DMS114 treated with DMSO at 0.1 percent for 48 hours (cell line): ENCODE data around the gene REV3L.
A peak's percentile ranks its signal among the peaks of the same experiment; 100 is the strongest.
"Not testable (repeated sequence)": the region's sequence is repeated elsewhere in the genome, so short reads cannot be mapped to it uniquely, and the experiment has no call there.

Experiments used
- DNase-seq: peaks from one replicate; lab custom pipeline; 2025; ENCODE audit not compliant: unreplicated experiment; lab: John Stamatoyannopoulos, UW

REV3L gene, protein sequence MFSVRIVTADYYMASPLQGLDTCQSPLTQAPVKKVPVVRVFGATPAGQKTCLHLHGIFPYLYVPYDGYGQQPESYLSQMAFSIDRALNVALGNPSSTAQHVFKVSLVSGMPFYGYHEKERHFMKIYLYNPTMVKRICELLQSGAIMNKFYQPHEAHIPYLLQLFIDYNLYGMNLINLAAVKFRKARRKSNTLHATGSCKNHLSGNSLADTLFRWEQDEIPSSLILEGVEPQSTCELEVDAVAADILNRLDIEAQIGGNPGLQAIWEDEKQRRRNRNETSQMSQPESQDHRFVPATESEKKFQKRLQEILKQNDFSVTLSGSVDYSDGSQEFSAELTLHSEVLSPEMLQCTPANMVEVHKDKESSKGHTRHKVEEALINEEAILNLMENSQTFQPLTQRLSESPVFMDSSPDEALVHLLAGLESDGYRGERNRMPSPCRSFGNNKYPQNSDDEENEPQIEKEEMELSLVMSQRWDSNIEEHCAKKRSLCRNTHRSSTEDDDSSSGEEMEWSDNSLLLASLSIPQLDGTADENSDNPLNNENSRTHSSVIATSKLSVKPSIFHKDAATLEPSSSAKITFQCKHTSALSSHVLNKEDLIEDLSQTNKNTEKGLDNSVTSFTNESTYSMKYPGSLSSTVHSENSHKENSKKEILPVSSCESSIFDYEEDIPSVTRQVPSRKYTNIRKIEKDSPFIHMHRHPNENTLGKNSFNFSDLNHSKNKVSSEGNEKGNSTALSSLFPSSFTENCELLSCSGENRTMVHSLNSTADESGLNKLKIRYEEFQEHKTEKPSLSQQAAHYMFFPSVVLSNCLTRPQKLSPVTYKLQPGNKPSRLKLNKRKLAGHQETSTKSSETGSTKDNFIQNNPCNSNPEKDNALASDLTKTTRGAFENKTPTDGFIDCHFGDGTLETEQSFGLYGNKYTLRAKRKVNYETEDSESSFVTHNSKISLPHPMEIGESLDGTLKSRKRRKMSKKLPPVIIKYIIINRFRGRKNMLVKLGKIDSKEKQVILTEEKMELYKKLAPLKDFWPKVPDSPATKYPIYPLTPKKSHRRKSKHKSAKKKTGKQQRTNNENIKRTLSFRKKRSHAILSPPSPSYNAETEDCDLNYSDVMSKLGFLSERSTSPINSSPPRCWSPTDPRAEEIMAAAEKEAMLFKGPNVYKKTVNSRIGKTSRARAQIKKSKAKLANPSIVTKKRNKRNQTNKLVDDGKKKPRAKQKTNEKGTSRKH (N-terminal part only)

DNA sequence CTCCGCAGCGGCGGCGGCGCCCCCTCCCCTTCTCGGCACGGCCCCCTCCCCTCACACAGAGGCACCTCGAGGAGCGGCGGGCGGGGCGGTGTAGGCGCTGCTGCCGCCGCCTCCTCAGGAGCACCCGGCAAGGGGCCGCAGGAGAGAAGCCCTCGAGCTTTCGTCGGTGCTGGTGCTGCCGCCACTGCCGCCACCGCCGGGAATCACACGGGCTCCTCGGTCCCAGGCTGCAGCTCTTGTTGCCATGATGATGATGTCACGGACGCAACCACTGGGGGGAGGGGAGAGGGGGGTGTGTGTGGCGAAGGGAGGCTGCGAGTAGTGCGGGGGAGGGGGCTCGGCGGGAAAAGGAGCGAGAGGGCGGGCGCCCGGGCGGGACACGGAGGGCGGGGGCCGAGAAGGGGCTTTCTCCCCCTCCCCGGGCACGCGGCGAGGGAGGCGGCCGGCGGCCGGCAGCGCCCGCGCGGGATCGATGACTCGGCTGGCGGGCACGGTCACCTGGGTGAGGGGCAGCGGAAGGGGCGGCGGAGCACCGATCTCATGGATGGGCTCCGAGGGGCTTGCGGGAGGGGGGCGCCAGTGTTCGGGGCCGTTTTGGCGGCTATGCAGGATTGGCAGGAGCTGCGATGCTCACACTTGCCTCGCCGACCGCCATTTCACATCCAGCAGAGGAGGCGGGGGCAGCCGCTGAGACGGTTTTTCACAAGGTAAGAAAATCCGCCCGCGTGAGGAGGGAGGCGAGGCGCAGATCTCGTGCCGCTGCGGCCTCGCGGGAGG, at the start of gene REV3L:
Gene REV3L (minus strand): TSS at position 260 of the 777 bp plus-strand sequence. CDS start 330 bp downstream, outside the sequence.
- DNase-seq = peak; percentile 91

DNA sequence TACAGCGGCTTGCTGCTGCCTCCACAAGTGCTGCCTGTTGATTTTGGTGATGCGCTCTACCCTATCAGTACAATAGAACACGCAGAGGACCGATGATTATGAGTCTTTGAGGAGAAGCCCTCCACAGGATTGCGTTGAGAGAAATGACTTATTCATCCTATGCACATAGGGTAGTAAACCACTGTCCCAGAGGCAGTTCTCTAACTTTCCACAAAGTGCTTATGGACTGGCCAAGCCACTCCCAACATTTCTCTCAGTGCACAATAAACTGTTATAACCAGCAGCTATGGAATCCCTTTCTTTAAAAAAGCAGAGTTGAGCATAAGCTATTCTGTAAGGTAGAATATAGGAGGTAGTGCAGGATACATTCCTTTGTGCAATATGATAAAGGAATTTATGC, 48.2 kb upstream of the REV3L start:
- no peak for DNase-seq

DNA sequence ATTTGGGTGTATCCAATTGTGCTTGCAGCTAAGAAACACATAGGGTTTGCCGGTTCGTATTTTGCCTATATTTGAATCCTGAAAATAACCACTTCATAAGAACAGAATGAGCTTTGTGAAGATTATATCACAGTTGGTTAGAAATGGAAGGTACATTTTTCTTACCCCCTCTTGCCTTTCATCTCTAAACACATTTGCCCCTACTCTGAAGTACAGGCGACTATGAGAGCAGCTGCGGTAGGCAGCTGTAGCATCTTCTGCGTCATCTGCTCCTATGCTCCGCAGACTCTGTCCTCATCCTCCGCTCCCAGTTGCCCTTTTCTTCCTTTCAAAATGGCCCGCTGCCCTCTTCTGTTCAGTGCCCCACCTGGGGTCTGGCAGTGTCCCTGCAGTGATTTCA, 47.6 kb upstream of the REV3L start:
- DNase-seq = no peak

DNA sequence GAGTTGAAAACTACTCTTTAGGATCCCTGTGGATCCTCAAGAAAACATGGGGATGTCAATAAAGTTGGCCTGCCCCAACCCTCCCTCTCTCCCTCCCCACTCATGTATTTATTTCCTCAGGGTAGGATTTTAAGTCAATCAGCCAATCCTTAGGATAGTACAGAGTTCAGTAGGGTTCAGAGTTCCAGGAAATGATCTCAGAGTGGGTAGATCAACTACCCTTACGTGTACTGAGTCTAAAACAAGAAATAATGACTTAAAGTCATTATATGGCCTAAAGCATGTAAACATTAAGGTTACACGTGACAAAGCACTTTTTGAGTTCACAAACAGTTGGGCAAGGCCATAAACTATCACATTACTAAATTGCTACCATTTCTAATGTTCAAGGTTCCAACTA, 47.2 kb upstream of the REV3L start:
- no peak for DNase-seq

GRCh38 chr6:111527367-111527766, 44.3 kb upstream of the REV3L start:
- DNase-seq = no peak

DNA sequence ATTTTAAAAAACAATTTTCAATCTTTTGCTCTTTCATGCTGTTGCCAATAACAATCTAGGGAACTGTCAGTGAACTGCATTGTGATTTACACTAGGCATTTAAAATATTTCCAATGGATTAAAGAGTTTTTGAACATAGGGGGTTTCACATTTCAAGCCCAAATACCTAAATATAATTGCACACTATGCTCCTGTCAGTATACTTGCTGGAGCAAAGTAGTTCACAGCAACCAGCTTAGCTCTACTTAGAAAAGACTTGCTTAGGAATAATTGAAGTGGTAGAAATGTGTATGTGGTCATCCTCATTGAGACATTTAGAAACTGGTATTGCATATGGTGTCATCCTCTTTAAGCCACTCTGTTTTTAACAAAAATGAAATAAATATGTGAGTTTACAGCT, 41.7 kb upstream of the REV3L start:
- no peak for DNase-seq

- no peak for DNase-seq
Observed at GRCh38 chr6:111524252-111524651, 41.2 kb upstream of the REV3L start.

DNA sequence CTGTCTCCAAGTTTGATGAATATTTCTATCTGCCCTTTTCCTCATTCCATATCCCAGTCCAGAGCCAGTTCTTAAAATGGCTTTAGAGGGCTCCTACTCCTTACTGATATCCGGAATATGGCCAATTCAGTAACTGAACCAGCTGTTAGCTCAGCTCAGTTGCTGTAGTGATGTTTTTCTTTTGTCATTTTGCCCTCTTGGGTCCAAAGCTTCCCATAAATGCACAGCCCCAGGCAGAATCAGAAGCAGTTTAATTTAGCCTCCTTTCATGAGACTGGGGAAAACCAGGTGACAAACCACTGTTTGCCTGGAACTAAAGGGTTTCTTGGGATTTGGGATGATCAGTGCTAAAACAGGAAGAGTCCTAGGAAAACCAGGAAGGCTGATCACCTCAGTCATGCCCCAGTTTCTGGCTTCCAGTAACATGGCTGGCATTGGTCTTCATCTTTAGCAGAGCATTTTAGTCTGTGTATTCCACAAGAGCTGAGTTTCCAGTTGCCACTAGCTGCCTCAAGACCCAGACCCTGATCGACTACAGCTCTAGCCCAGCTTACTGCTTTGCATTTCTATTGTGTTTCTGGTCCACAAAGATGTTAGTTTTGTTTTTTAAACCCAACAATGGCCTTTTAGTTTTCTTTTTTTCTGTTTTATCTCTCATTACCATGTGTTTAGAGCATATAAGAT, 40.6 kb upstream of the REV3L start:
- DNase-seq = no peak

DNA sequence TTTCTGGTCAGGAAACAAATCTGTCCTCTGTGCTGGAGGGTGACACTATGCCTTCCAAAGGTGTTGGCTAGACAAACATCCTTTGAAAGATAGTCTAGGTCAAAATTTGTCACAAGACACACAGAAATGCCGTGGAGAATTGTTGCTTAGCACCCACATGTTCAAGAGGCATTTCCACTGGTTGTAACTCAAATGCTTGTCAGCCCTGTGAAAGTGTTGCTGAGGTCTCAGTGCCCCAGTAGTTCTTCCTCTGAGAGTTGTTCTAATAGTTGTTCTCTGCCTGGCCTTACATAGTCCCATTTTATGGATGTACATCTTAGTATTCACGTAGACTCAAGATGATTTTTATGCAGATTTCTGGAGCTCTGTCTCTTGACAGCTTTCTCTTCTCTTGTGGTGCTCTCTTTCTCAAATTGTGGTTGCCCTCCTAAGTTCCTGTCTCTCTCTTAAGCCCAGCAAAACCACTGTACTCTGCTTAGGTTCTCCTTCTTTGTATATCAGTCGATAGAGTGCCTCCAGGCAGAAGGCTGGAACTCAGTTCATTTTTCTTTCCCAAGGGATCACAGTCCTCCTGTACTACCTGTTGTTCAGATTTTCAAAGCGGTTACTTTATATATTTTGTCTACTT, 39.5 kb upstream of the REV3L start:
- DNase-seq = no peak

GRCh38 chr6:111521497-111522270, 38.7 kb upstream of the REV3L start:
- no peak for DNase-seq

DNA sequence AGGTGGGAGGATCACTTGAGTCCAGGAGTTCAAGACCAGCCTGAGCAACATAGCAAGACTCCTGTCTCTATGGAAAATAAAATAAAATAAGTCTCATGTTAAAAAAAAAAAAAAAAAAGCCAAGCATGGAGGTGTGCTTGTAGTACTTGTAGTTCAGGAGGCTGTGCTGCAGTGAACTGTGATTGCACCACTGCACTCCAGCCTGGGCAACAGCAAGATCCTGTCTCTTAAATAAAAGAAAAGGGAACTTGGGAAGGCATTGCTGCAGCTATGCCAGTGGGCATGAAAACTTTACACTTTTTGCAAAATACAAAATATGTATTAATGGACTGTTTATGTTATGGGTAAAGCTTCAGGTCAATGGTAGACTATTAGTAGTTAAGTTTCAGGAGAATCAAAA, 37.5 kb upstream of the REV3L start:
- DNase-seq = no peak

- no peak for DNase-seq
Observed at GRCh38 chr6:111517965-111518364, 34.9 kb upstream of the REV3L start.

DNA sequence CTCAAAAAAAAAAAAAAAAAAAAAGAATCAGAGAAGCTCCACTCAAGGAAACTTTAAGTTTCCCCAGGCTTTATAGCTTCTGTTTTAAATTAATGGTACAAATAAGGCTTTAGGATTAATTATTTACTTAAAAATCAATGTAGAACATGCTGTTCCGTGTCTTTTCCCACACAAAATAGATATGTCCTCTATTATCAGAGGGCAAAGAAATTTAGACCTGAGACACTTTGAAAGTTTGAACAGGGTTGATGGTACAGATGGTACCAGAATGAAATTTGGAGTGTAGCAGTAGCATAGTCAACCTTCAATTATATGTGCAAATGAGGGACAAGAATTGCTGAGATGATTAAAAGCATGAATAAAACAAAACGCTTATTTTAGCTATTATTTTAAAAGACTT, 32.2 kb upstream of the REV3L start:
- no peak for DNase-seq

- not testable (repeated sequence) for DNase-seq
Observed at GRCh38 chr6:111514531-111514930, 31.5 kb upstream of the REV3L start.

- not testable (repeated sequence) for DNase-seq
Observed at GRCh38 chr6:111507219-111507618, 24.2 kb upstream of the REV3L start.

DNA sequence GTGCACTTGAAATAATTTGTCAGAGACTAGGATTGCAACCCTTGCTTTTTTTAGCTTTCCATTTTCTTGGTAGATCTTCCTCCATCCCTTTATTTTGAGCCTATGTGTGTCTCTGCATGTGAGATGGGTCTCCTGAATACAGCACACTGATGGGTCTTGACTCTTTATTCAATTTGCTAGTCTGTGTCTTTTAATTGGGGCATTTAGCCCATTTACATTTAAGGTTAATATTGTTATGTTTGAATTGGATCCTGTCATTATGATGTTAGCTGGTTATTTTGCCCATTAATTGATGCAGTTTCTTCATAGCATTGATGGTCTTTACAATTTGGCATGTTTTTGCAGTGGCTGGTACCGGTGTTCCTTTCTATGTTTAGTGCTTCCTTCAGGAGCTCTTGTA, 22.5 kb upstream of the REV3L start:
- DNase-seq = not testable (repeated sequence)

DNA sequence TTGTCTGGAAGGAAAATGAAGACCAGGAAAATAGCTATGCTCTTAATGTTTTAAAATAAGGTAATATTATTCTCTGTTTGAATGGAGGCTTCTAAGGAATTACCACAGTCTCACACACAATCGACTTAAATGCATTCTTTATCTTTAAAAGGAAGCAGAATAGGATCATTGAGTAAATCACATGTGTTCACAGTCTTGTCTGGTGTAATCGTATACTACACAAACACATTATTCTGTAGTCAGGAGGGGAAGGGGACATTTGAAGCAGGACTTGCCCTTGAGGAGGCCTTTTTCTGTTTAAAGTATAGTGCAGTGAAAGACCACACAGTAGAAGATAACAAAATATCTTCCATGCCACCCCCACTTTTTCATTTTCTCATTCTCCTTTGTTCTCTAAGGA, 20.6 kb upstream of the REV3L start:
- no peak for DNase-seq

GRCh38 chr6:111503194-111503593, 20.2 kb upstream of the REV3L start:
- DNase-seq = no peak

DNA sequence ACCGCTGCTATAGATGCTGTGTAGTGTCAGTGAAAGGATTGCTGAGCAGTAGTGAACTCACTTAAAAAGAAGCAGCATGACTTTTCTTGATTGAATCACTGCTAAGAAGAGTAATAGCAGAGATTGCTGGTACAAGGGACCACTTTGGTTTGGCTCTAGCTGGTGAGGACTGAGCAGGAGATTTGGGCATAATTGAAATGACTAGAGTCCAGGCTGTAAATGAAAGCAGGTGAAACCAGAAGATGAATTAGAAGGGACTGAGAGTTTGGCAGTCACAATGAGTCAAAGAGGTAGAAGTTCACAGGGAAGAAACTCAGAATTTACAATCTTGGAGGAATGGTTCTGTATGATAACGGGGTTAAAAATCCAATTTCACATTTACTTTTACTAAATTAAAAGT, 19.1 kb upstream of the REV3L start:
- DNase-seq = no peak
